ENCODE results near the gene TMEM269. TPM values are rescaled to one million over a fixed set of nuclear protein-coding genes. Genes with fewer than 3 reads are reported as not detected.

TMEM269 gene
- total and polyA plus RNA-seq, 9 of the 15 experiments (the other 6 are each of a cell fraction or from before 2014, with no cell fraction given) = 0.09 to 0.49 (median 0.21) TPM

- TF ChIP-seq ZNF407 (IDR thresholded peaks at IDR 0.05; ENCODE audit: low read depth) (no peak), ZNF766 (CRISPR knock-in tag; conservative IDR thresholded peaks at IDR 0.05) (no peak), REST (IDR thresholded peaks at IDR 0.05; ENCODE audit: borderline replicate concordance) (peak; percentile 35; the same call in 1 of the 2 replicates), REST (CRISPR knock-in tag; IDR thresholded peaks at IDR 0.05; ENCODE audit: low read depth) (0 out of 2 replicates have a peak, but pooled peaks have one; percentile 34), EZH2 (IDR thresholded peaks at IDR 0.05; ENCODE audit: borderline replicate concordance, low read depth, low read length) (no peak)
Observed at GRCh38 chr1:42816585-42817439, 32.0 kb downstream of the TMEM269 start, which contains the start of the genes ERMAP and SVBP (continued).
